Left ventricle myocardium inferior (tissue), 1 donor: ENCODE data around the gene SHROOM2. TPM values are rescaled to one million over a fixed set of nuclear protein-coding genes. Genes with fewer than 3 reads are reported as not detected.

Experiments used
- DNase-seq: peaks from one replicate; pipeline ENCODE4 v3.0.0-alpha.2; 2020
- H3K27ac ChIP-seq: fragments of 200-600 bp; replicated peaks from 2 replicates; pipeline ENCODE4 v1.8.0; 2021
- H3K27me3 ChIP-seq: fragments of 200-600 bp; 2 replicates; pipeline ENCODE4 v1.8.0; 2021; ENCODE audit warnings: low read depth
- H3K36me3 ChIP-seq: fragments of 200-600 bp; 2 replicates; pipeline ENCODE4 v1.8.0; 2021
- H3K4me1 ChIP-seq: fragments of 200-600 bp; 2 replicates; pipeline ENCODE4 v1.8.0; 2021
- H3K4me3 ChIP-seq: fragments of 200-600 bp; 2 replicates; pipeline ENCODE4 v1.8.0; 2021; ENCODE audit warnings: mild to moderate bottlenecking, moderate library complexity
- H3K9me3 ChIP-seq: fragments of 200-600 bp; replicated peaks from 2 replicates; pipeline ENCODE4 v1.8.0; 2021
- intact Hi-C: fragments of 100-400 bp; cut with micrococcal nuclease; formaldehyde crosslinking; loops from one replicate; pipeline ENCODE4 v1.11.0; 2022
- total RNA-seq: library from RNA; stranded (reverse); fragmentation: NEBNext Ultra II Directional; extraction: Animal tissue kit (Norgen Biotek cat#: 25700); gene quantifications from one replicate; pipeline ENCODE4 v1.2.1, GENCODE V29; 2021
- TF ChIP-seq, protein P1 (sequence below): fragments of 200-600 bp; IDR thresholded peaks from 2 replicates; pipeline ENCODE4 v1.8.0; 2021; ENCODE audit warnings: antibody characterized with exemption, mild to moderate bottlenecking, borderline replicate concordance
- donor health status: DM: no; HTN: yes; CAD: no; lungs with severe emphysema.

The SHROOM2 gene
- total RNA-seq, 1 donor from 2014 or later, result 0.71 TPM

DNA sequence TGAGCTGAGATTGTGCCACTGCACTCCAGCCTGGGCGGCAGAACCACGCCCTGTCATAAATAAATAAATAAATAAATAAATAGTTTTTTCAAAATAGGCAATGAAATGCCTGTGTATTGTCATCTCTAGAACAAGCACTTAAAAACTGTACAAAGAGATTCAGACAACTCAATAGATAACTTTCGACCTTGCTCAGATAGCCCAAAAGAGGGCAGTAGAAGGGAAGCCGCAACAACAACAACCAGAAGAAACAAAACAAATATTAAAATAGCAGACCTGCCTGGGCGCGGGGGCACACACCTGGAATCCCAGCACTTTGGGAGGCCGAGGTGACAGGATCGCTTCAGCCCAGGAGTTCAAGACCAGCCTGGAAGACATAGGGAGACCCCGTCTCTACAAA, 171.5 kb downstream of the SHROOM2 start:
- no peaks in the 10 kb centered on the region for H3K9me3 ChIP-seq
- no peaks in the 10 kb centered on the region for H3K27me3 ChIP-seq
- no peak overlapping the region for H3K27ac ChIP-seq
- H3K4me3 ChIP-seq, result no peak overlapping the region
- TF ChIP-seq, protein P1, sequence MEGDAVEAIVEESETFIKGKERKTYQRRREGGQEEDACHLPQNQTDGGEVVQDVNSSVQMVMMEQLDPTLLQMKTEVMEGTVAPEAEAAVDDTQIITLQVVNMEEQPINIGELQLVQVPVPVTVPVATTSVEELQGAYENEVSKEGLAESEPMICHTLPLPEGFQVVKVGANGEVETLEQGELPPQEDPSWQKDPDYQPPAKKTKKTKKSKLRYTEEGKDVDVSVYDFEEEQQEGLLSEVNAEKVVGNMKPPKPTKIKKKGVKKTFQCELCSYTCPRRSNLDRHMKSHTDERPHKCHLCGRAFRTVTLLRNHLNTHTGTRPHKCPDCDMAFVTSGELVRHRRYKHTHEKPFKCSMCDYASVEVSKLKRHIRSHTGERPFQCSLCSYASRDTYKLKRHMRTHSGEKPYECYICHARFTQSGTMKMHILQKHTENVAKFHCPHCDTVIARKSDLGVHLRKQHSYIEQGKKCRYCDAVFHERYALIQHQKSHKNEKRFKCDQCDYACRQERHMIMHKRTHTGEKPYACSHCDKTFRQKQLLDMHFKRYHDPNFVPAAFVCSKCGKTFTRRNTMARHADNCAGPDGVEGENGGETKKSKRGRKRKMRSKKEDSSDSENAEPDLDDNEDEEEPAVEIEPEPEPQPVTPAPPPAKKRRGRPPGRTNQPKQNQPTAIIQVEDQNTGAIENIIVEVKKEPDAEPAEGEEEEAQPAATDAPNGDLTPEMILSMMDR, result no peak
- DNase-seq, result no peak
- H3K4me1 ChIP-seq, result no peaks in the 10 kb centered on the region
- H3K36me3 ChIP-seq, result no peaks in the 10 kb centered on the region
- intact Hi-C loops, result no loop called here

- Histone ChIP-seq H3K9me3 (no peaks in the 10 kb centered on the region), H3K4me1 (no peaks in the 10 kb centered on the region), H3K36me3 (no peaks in the 10 kb centered on the region), H3K27me3 (no peaks in the 10 kb centered on the region), H3K4me3 (no peak overlapping the region), H3K27ac (no peak overlapping the region)
- TF ChIP-seq, protein P1, result no peak
- intact Hi-C loops, result no loop called here
- no peak for DNase-seq
These were observed 172.0 kb downstream of the SHROOM2 start for GRCh38 chrX:9958183-9958582.

DNA sequence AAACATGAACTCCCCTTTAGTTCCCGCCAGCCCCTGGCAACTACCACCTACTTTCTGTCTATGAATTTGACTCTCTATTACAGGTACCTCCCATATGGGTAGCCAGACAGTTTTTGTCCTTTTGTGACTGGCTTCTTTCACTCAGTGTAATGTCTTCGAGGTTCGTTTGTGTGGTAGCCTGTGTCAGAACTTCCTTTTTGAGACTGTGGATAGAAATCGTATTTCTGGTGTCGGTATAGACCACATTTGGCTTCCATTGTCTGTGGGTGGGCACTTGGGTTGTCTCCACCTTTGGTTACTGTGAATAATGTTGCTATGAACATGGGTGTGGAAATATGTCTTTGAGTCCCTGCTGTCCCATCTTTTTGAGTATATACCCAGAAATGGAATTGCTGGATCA, 175.5 kb downstream of the SHROOM2 start:
- TF ChIP-seq, protein P1, result no peak
- no peaks in the 10 kb centered on the region for H3K27me3 ChIP-seq
- intact Hi-C loops, result no loop called here
- no peaks in the 10 kb centered on the region for H3K4me1 ChIP-seq
- H3K4me3 ChIP-seq, result no peak overlapping the region
- no peak overlapping the region for H3K27ac ChIP-seq
- DNase-seq, result no peak
- no peaks in the 10 kb centered on the region for H3K36me3 ChIP-seq
- no peaks in the 10 kb centered on the region for H3K9me3 ChIP-seq

- TF ChIP-seq, protein P1, result no peak
- Histone ChIP-seq H3K27me3 (no peaks in the 10 kb centered on the region), H3K4me1 (no peaks in the 10 kb centered on the region), H3K4me3 (no peak within 1 kb of the TSS), H3K27ac (no peak within 1 kb of the TSS), H3K36me3 (no peaks in the 10 kb centered on the region), H3K9me3 (no peaks in the 10 kb centered on the region)
- intact Hi-C loops, result no loop called here
- DNase-seq, result no peak
These were observed 180.7 kb downstream of the SHROOM2 start, which contains the start of gene CLDN34 for GRCh38 chrX:9966775-9967408. Gene CLDN34, plus strand, starts transcription at chrX:9967358. Its CDS starts 0 bp downstream, at chrX:9967358.

DNA sequence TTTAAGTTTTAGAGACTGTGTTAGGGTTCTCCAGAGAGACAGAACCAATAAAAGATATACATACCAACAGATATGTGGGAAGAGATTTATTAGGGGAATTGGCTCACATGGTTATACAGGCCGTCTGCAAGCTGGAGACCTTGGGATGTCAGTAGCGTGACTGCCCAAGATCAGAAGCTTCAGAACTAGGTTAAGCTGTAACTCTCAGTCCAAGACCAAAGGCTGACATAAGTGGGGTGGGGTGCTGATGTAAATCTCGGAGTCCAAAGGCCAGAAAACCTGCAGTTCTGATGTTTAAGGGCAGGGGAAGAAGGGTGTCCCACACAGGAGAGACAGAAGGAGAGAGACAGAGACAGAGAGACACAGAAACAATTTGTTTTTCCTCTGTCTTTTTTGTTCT, 191.4 kb downstream of the SHROOM2 start:
- Histone ChIP-seq H3K36me3 (no peaks in the 10 kb centered on the region), H3K4me3 (no peak overlapping the region), H3K27ac (no peak overlapping the region), H3K27me3 (no peaks in the 10 kb centered on the region), H3K9me3 (peaks cover 10% of the 10 kb centered on the region), H3K4me1 (no peaks in the 10 kb centered on the region)
- TF ChIP-seq, protein P1, result no peak
- DNase-seq, result no peak
- intact Hi-C loops, result no loop called here
